ENCODE results near the gene FLNC.

Gene FLNC, protein sequence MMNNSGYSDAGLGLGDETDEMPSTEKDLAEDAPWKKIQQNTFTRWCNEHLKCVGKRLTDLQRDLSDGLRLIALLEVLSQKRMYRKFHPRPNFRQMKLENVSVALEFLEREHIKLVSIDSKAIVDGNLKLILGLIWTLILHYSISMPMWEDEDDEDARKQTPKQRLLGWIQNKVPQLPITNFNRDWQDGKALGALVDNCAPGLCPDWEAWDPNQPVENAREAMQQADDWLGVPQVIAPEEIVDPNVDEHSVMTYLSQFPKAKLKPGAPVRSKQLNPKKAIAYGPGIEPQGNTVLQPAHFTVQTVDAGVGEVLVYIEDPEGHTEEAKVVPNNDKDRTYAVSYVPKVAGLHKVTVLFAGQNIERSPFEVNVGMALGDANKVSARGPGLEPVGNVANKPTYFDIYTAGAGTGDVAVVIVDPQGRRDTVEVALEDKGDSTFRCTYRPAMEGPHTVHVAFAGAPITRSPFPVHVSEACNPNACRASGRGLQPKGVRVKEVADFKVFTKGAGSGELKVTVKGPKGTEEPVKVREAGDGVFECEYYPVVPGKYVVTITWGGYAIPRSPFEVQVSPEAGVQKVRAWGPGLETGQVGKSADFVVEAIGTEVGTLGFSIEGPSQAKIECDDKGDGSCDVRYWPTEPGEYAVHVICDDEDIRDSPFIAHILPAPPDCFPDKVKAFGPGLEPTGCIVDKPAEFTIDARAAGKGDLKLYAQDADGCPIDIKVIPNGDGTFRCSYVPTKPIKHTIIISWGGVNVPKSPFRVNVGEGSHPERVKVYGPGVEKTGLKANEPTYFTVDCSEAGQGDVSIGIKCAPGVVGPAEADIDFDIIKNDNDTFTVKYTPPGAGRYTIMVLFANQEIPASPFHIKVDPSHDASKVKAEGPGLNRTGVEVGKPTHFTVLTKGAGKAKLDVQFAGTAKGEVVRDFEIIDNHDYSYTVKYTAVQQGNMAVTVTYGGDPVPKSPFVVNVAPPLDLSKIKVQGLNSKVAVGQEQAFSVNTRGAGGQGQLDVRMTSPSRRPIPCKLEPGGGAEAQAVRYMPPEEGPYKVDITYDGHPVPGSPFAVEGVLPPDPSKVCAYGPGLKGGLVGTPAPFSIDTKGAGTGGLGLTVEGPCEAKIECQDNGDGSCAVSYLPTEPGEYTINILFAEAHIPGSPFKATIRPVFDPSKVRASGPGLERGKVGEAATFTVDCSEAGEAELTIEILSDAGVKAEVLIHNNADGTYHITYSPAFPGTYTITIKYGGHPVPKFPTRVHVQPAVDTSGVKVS (N-terminal part only)

DNA sequence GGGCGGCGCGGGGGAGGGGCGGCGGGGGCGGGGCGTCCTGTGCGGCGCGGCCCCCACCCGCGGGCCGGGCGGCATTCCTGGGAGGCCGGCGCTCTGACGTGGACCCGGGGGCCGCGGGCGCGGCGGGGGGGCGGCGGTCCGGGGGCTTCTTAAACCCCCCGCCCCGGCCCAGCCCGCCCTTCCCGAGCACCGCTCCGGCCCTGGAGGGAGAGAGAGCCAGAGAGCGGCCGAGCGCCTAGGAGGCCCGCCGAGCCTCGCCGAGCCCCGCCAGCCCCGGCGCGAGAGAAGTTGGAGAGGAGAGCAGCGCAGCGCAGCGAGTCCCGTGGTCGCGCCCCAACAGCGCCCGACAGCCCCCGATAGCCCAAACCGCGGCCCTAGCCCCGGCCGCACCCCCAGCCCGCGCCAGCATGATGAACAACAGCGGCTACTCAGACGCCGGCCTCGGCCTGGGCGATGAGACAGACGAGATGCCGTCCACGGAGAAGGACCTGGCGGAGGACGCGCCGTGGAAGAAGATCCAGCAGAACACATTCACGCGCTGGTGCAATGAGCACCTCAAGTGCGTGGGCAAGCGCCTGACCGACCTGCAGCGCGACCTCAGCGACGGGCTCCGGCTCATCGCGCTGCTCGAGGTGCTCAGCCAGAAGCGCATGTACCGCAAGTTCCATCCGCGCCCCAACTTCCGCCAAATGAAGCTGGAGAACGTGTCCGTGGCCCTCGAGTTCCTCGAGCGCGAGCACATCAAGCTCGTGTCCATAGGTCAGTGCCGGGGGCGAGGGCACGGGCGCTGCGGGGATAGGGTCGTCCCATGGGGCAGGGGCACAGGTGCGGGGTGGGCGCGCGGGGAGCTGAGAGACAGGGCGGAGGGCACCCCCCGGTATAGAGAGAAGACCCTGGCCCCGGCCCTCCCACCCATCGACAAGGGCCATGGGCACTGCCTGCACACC lies at the start of gene FLNC:
Gene FLNC, plus strand, starts transcription at position 176 of the 947 bp plus-strand sequence. Its CDS starts 232 bp downstream, at position 408.
- no peak for DNase-seq

DNA sequence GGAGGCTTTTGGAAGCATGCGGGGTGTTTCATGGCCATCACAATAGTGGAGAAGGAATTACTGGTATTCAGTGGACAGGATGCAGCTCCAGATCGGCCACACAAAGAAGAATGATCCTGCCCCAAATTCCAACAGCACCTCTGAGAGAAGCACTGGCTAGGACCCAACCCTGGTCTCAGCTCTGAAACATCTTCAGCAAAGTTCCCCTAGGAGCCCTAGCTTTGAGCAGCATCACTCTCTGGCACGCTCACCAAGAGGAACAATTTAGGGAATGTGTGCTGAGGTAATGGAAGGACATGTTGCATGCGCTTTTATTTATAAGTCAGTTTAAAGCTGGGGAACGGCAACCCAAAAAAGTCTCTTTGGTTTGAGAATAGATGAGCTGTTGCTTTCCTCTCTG lies 49.1 kb upstream of the FLNC start:
- no peak for DNase-seq

DNA sequence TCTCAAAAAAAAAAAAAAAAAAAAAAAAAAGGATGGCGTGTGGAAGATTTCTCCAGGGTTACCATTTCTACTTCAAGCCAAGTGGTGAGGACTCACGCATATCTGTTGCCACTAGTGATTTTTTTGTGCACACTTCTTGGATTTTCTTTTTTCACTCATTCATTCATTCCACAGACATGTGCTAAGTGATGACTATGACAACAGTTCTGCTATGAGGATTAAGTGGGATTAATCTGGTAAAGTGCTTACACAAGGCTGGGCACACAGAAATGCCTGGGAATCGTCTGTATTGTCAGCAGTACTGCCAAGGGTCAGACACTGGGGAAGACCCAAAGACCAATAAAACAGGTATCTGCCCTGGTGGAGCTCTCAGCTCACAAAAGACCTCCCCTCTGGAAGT lies 48.4 kb upstream of the FLNC start:
- no peak for DNase-seq

DNA sequence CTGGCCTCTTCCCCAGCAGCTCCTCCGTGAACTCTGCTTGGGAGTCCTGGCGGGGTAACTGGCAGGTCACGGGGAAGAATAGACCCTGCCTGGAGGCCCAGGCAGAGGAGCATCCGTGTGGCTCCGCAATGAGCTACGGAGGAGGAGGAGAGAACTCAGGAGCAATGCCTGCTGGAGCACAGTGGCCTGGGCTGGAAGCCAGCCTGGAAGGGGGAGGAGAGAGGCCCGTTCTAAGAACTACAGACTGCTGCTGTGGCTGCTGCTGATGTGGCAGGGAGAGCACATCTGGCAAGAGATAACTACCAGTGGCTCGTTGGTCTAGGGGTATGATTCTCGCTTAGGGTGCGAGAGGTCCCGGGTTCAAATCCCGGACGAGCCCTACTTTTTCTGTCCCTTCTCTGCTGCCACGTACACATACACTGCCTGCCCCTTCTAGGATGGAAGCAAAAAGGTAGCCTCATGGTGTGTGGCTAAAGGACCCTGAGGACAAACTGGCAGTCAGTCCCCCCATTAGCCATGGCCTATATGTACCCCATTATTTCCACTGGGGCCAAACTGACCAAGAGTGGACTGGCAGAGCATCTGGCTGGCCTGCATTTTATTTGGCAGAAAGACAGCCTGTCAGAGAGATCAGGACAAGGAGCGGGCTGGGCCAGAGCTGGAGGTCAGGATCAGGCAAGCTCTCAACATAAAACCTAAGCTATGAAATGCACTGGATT lies 46.9 kb upstream of the FLNC start:
- no peak for DNase-seq

DNA sequence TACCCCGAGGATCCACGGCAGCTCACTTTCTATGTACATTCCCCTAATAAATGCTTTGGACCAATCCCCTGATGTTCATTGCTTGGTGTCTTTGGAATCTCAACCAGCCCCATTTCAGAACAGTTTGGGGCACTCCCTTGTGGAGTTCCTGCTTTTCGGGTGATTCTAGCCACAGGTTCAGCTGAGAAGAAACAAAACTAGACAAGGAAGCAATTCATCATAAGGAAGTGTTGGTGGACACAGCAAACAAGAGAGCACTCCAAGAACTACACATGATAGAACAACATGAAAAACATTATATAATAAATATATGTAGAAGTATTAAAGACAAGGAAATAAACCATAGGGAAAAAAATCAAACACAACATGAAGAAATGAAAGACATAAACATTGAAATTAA lies 44.5 kb upstream of the FLNC start:
- DNase-seq: no peak

DNA sequence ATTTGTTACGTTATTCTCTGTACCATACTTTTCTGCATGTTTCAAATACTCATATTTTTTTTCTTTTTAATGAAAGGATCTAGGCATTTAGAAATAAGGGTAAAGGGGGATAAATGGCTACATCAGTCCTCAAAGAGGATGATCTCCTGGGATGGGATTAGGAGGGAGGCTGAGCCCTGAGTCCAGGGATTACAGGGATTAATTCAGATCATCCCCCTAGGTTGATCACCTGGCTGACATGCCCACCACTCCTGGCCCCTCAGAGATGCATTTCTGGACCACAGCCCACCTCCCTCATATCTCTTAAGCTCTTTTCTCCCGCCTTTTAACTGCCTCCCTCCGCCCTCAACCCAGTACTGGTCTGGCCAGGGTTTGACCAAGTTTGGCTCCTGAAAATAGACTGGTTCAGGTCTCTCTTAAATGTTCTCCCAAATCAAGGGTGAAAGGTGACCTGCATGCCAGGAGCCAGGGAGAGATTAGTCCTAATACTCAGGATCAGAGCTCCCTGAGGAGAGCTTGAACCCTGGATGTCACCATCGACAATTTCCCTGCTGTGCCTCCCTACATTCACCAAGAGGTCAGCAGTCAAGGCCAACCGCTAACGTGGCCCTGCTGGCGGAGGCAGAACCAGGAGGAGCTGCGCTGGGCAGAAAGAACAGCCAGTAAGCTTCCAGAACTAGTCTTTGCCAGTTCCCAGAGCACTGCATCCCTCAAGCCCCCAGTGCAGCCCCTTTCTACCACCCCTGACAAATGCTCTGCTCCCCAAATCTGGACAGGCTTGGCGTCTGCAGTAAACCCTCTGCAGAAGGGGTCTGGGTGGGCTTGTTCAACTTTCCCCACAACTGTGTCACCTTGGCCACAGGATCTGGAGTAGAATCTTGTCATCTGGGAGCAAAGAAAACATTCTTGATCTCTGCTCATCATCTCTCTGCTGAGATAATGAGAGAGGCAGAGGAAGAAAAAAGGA lies 41.5 kb upstream of the FLNC start:
- no peak for DNase-seq

DNA sequence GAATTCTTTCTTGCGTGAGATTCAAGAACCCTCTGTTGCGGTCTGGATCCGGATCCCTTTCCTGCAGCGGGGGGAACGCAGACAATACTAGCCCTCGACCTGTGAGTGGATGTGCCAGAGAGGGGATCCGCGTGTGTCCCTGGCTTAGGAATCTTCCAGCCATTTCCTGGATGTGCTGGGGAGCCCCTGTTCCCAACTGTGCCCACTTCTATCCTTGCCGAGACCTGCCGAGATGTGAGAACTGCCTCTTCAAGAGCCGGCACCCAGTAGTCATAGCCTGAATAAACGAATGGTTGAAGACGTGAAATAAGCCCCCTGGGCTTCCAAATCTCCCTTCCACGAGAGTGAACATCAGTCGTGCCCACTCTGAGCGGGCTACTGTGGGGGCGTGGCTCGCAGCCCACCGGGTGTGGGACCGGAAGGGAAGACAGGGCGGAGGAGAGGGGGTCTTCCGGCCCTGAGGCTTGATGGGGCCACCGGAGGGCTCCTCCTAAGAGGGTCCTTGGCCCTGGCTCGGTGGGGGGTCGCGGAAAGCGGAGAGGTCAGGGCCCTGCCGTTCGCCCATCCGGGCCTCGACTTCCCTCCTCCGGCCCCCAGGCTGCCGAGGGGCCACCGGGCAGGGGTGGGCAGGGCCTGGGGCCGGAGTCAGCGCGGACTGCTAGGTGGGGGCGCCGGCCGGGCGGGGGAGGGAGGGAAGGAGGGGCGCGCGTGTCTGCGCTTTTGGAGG lies 39.7 kb upstream of the FLNC start:
- DNase-seq: no peak

- no peak for DNase-seq
Observed at GRCh38 chr7:128791121-128791971, 38.9 kb upstream of the FLNC start, which contains the start of gene CCDC136. CCDC136 (plus strand) TSS chr7:128791968; CDS start chr7:128792412, 444 bp downstream.

- no peak for DNase-seq
Observed at GRCh38 chr7:128791972-128792327, 38.3 kb upstream of the FLNC start.

DNA sequence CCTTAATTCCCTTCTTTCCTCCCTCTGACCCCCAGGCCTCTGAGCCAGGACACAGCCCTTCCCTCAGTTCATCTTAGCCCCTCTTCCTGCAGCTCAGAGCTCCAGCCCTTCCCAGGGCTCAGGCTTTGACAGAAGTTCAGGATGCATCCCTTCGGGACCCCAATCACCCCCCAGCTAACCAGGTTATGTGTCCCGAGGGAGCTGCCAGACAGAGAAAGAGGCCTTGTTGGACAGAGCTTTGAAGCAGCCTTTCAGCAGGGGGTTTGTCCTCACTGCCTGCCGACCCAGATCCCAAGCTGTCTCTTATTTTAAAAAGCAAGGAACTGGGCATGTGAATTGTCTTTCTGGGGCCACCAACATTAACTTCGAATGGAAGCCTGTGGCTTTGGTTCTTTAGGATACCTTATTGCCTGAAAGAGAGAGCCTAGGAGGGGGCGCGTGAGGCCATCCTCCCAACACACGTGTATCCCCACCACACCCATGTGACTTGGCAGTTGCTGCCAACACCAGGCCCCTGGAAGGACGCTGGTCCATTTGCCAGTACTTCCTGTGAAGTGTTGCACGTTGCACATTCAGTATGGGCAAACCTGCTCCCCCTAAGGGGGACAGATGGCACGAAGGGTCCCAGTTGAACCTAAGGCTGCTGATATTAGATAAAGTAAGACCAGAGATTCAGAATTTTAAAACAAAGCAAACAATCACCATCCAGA lies 37.6 kb upstream of the FLNC start:
- no peak for DNase-seq

DNA sequence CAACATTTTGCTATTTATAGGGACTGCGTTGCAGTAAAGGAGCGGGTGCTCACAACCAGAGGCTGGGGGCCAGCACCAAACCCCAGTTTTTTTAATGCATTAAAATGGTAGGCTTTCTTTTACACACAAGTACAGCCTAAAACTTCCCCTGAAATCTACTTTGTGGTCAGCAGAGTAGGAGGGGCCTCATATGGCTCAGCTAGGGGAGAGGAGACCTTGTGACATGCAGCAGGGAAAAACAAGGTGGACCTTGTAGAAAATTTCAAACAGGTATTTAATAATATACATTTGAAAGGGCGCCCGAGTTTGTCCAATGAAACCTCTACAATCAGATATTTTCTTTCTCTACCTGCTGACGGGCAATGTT lies 37.0 kb upstream of the FLNC start:
- DNase-seq: no peak

GRCh38 chr7:128794020-128794419 lies 36.2 kb upstream of the FLNC start:
- no peak for DNase-seq

DNA sequence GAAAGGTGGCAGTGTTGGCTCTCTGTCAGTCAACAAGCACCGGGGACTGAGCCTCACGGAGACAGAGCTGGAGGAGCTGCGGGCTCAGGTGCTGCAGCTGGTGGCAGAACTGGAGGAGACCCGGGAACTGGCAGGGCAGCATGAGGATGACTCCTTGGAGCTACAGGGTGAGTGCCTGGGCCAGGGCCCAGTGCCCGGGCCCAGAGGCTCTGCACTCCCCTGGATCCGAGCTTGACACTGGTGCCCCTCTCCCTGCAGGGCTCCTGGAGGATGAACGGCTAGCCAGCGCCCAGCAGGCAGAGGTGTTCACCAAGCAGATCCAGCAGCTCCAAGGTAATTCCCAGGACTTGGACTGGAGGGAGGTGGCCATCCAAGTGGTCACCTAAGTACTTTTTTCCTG lies 35.8 kb upstream of the FLNC start:
- no peak for DNase-seq

DNA sequence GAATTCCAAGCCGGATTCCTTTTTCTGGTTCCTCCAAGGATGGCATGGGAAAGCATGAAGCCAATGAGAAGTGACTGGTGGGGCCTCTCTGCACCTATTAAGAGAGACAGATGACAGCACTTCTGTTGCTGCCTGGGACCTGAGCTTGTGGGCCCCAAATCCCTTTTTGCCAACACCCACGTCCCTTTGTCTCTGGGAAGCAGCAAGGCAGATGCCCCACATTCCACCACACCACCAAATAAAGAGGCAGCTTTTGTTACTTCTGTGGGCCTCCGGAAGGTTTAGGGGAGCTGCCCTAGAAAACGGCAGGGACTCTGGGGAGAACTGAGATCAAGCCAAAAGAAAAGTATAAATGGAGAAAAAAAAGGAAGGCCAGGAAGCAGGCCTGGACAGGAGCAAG lies 35.1 kb upstream of the FLNC start:
- DNase-seq: no peak

GRCh38 chr7:128796327-128796726 lies 33.9 kb upstream of the FLNC start:
- no peak for DNase-seq

- no peak for DNase-seq
Observed at GRCh38 chr7:128799451-128799850, 30.8 kb upstream of the FLNC start.

GRCh38 chr7:128800567-128800966 lies 29.6 kb upstream of the FLNC start:
- DNase-seq: no peak

- no peak for DNase-seq
Observed at GRCh38 chr7:128801003-128801402, 29.2 kb upstream of the FLNC start.

Data from NCI-H524 treated with DMSO at 0.1 percent for 48 hours (cell line).